HepG2 (cell line): ENCODE data around the gene LYZL2. TPM values are rescaled to one million over a fixed set of nuclear protein-coding genes. Genes with fewer than 3 reads are reported as not detected.

Experiments
- BCLAF1 ChIP-seq: fragments of 450-650 bp; IDR thresholded peaks from 2 replicates; pipeline ENCODE4 v1.6.1; 2017; ENCODE audit warnings: mild to moderate bottlenecking
- FOXO1 ChIP-seq: sonication (generic); formaldehyde crosslinking; IDR thresholded peaks from 2 replicates; pipeline ENCODE4 v1.4.0; 2020; ENCODE audit warnings: missing genetic modification reagents
- RERE ChIP-seq: IDR thresholded peaks from 2 replicates; pipeline ENCODE4 v1.6.1; 2016; ENCODE audit warnings: low read depth, missing genetic modification reagents, missing compliant biosample characterization
- RNF219 ChIP-seq: sonication (generic); formaldehyde crosslinking; IDR thresholded peaks from 2 replicates; pipeline ENCODE4 v1.5.0; 2020; ENCODE audit warnings: mild to moderate bottlenecking, missing genetic modification reagents
- ZBTB37 ChIP-seq: sonication (generic); formaldehyde crosslinking; IDR thresholded peaks from 2 replicates; pipeline ENCODE4 v1.4.0; 2020; ENCODE audit warnings: mild to moderate bottlenecking, missing genetic modification reagents
- ZBTB7A ChIP-seq: sonication (generic); formaldehyde crosslinking; IDR thresholded peaks from 2 replicates; pipeline ENCODE4 v1.8.0; 2022; ENCODE audit warnings: mild to moderate bottlenecking, missing genetic modification reagents
- ZNF629 ChIP-seq: sonication (generic); formaldehyde crosslinking; conservative IDR thresholded peaks from 2 replicates; pipeline ENCODE4 v1.5.0; 2020; ENCODE audit warnings: missing genetic modification reagents
- ZNF75D ChIP-seq: sonication (generic); formaldehyde crosslinking; IDR thresholded peaks from 2 replicates; pipeline ENCODE4 v1.8.1; 2023; ENCODE audit warnings: missing genetic modification reagents, mild to moderate bottlenecking, borderline replicate concordance
- polyA plus RNA-seq, 8 experiments: library from polyadenylated mRNA; depleted of rRNA in 3 of 8; stranded (reverse) in 7 of 8; unstranded in 1 of 8; fragments of >200 nt; fragmentation: Illumina TruSeq in 4 of 8; extraction: Trizol in 4 of 8; gene quantifications; 2 replicates each; pipeline versions ENCODE4 v1.2.1 to v1.2.3, GENCODE V29; 2011 to 2016; ENCODE audit warnings: low read depth in 4 of 8, missing spikeins in 1 of 8, mixed read lengths in 1 of 8; ENCODE audit not compliant: insufficient read depth in 1 of 8
- total RNA-seq, 5 experiments: library from RNA; depleted of rRNA; stranded (reverse); fragments of >200 nt; fragmentation: Illumina TruSeq; extraction: Trizol; gene quantifications; 2 replicates each; pipeline ENCODE4 v1.2.3, GENCODE V29; 2016; ENCODE audit warnings: low read depth in 1 of 5
- TF ChIP-seq, protein P1 (sequence below), 2 experiments: sonication (generic) in 1 of 2; formaldehyde crosslinking in 1 of 2; IDR thresholded peaks; 2 replicates each; pipeline versions ENCODE4 v1.6.1 to v1.9.0; 2014 to 2022; ENCODE audit warnings: antibody characterized with exemption in 1 of 2, borderline replicate concordance in 1 of 2, inconsistent platforms in 1 of 2, low read depth in 1 of 2, missing genetic modification reagents in 1 of 2

The LYZL2 gene
- total and polyA plus RNA-seq, 2 of the 13 experiments (the other 11 are each of a cell fraction or from before 2014, with no cell fraction given) = 0.20 to 0.63 TPM

DNA sequence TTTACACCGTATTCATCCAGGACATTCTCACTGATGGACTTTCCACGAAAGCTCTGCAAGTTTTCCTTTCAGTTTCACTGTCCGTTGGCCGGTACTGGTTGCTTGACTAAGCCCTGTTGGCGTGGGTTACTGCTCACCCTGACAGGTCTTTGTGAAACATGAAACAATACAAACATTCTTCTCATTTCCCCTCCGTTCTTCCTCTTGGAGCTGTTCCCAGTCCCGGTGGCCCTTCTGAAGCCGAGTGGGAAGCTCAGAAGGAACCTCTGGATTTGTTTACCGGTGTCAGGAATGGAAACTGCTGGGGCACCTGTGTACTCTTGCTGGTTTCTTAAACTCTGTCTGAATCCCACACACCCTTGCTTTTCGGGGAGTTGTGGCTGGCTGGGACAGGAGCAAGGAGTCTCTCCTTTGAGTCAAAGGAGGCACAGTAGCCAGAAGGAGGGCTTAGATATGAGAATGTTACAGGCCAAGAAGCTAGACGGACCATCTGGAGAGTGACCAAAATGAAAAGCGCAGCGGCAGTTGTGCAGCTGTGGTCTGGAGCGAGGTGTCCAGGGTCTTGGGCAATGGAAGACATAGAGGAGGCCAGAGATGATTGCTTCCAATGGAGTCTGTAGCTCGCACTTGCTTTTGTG lies 45.7 kb downstream of the LYZL2 start (continued):
- TF ChIP-seq, protein P1, sequence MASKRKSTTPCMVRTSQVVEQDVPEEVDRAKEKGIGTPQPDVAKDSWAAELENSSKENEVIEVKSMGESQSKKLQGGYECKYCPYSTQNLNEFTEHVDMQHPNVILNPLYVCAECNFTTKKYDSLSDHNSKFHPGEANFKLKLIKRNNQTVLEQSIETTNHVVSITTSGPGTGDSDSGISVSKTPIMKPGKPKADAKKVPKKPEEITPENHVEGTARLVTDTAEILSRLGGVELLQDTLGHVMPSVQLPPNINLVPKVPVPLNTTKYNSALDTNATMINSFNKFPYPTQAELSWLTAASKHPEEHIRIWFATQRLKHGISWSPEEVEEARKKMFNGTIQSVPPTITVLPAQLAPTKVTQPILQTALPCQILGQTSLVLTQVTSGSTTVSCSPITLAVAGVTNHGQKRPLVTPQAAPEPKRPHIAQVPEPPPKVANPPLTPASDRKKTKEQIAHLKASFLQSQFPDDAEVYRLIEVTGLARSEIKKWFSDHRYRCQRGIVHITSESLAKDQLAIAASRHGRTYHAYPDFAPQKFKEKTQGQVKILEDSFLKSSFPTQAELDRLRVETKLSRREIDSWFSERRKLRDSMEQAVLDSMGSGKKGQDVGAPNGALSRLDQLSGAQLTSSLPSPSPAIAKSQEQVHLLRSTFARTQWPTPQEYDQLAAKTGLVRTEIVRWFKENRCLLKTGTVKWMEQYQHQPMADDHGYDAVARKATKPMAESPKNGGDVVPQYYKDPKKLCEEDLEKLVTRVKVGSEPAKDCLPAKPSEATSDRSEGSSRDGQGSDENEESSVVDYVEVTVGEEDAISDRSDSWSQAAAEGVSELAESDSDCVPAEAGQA (IDR thresholded peaks at IDR 0.05; ENCODE audit: low read depth) = no peak
- TF ChIP-seq, protein P1 (CRISPR knock-in tag; IDR thresholded peaks at IDR 0.05; ENCODE audit: borderline replicate concordance) = no peak
- TF ChIP-seq ZBTB7A (no peak), ZNF75D (CRISPR knock-in tag) (no peak), RNF219 (CRISPR knock-in tag) (no peak), FOXO1 (CRISPR knock-in tag) (no peak), BCLAF1 (no peak), RERE (CRISPR knock-in tag) (no peak), ZNF629 (no peak), ZBTB37 (no peak)
